ENCODE results near the gene UBFD1.

DNA sequence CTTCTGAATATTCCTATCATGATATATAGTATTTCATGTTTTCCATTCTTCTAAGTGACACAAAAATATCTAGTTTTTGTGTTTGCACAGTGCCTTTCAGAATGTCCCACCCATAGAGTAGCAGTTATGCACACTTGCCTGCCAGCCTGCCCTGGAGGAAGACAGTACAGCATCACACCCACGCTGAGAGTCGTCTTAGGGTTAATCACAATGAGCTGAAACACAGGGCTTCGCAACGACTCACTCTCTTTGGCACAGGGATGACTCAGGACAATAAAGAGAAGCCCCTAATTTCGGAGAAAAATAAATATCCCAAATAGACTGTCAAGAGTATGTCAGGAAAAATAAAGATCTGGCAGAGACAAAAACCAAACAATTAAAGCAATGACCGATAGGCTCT, 50.2 kb downstream of the UBFD1 start:
- TF ChIP-seq, protein P1, sequence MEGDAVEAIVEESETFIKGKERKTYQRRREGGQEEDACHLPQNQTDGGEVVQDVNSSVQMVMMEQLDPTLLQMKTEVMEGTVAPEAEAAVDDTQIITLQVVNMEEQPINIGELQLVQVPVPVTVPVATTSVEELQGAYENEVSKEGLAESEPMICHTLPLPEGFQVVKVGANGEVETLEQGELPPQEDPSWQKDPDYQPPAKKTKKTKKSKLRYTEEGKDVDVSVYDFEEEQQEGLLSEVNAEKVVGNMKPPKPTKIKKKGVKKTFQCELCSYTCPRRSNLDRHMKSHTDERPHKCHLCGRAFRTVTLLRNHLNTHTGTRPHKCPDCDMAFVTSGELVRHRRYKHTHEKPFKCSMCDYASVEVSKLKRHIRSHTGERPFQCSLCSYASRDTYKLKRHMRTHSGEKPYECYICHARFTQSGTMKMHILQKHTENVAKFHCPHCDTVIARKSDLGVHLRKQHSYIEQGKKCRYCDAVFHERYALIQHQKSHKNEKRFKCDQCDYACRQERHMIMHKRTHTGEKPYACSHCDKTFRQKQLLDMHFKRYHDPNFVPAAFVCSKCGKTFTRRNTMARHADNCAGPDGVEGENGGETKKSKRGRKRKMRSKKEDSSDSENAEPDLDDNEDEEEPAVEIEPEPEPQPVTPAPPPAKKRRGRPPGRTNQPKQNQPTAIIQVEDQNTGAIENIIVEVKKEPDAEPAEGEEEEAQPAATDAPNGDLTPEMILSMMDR (IDR thresholded peaks at IDR 0.05): no peak
- TF ChIP-seq POLR2A (IDR thresholded peaks at IDR 0.05): no peak
